H1 (cell line): ENCODE data around the gene ZNF775. TPM values are rescaled to one million over a fixed set of nuclear protein-coding genes. Genes with fewer than 3 reads are reported as not detected.

ENCODE experiments used
- CTCF ChIA-PET: fragments of 300-600 bp; sonication (Branson Sonifier 250); formaldehyde crosslinking; loops from one replicate; lab custom pipeline; 2021; ENCODE audit not compliant: partially characterized antibody; lab: Charles Lee
- POLR2A ChIA-PET: fragments of 300-600 bp; sonication (Branson Sonifier 250); formaldehyde crosslinking; loops from one replicate; lab custom pipeline; 2021; ENCODE audit warnings: inconsistent platforms; ENCODE audit not compliant: partially characterized antibody; lab: Charles Lee
- DNase-seq, 2 experiments: peaks; one replicate each; pipeline versions ENCODE4 v3.0.0 to v3.0.0-alpha.2; 2010 to 2022; ENCODE audit warnings: low spot score in 2 of 2, low read depth in 1 of 2, mixed read lengths in 1 of 2
- FAIRE-seq: peaks from 2 replicates; lab custom pipeline; 2011; peaks lifted over from hg19 to GRCh38; lab: Jason Lieb, UNC
- H2AFZ ChIP-seq: 2 replicates; pipeline ENCODE4 v1.8.1; 2012; ENCODE audit warnings: low read length, inconsistent platforms
- H2AK5ac ChIP-seq: 2 replicates; pipeline ENCODE4 v1.6.1; 2013; ENCODE audit warnings: low read depth, low read length
- H2BK120ac ChIP-seq: replicated peaks from 2 replicates; pipeline ENCODE3; 2013; ENCODE audit warnings: low read depth, low read length, inconsistent platforms
- H2BK12ac ChIP-seq: 2 replicates; pipeline ENCODE4 v1.6.1; 2013; ENCODE audit warnings: low read depth, low read length
- H2BK15ac ChIP-seq: 2 replicates; pipeline ENCODE4 v1.6.1; 2013; ENCODE audit warnings: low read length
- H2BK20ac ChIP-seq: 2 replicates; pipeline ENCODE4 v1.6.1; 2013; ENCODE audit warnings: low read length
- H2BK5ac ChIP-seq: 2 replicates; pipeline ENCODE4 v1.6.1; 2013; ENCODE audit warnings: low read depth, low read length
- H3K14ac ChIP-seq: 2 replicates; pipeline ENCODE4 v1.6.1; 2013; ENCODE audit warnings: inconsistent platforms; ENCODE audit not compliant: insufficient read length
- H3K18ac ChIP-seq: 2 replicates; pipeline ENCODE4 v1.6.1; 2013; ENCODE audit warnings: low read length; ENCODE audit errors: extremely low read depth
- H3K23ac ChIP-seq: 2 replicates; pipeline ENCODE4 v1.6.1; 2013; ENCODE audit warnings: inconsistent platforms; ENCODE audit not compliant: insufficient read length
- H3K23me2 ChIP-seq: 2 replicates; pipeline ENCODE4 v1.6.1; 2013; ENCODE audit warnings: low read depth, low read length
- H3K27ac ChIP-seq: 2 replicates; pipeline ENCODE4 v1.6.1; 2011; ENCODE audit warnings: low read depth, low read length, inconsistent platforms
- H3K27me3 ChIP-seq, 4 experiments: replicated peaks in 1 of 4; 1 replicate in 1 of 4; 2 replicates in 3 of 4; pipeline versions ENCODE4 v1.6.1 to v1.8.1; 2011 to 2013; ENCODE audit warnings: low read length in 3 of 4, mild to moderate bottlenecking in 3 of 4, inconsistent platforms in 2 of 4, mixed read lengths in 2 of 4, moderate library complexity in 1 of 4; ENCODE audit not compliant: control insufficient read depth in 3 of 4, insufficient read depth in 3 of 4; ENCODE audit errors: extremely low read depth in 1 of 4
- H3K36me3 ChIP-seq, 4 experiments: 2 replicates each; pipeline versions ENCODE4 v1.6.1 to v1.8.1; 2011 to 2013; ENCODE audit warnings: mild to moderate bottlenecking in 4 of 4, low read length in 3 of 4, moderate library complexity in 2 of 4, control low read depth in 1 of 4, inconsistent platforms in 1 of 4; ENCODE audit not compliant: insufficient read depth in 4 of 4, control insufficient read depth in 2 of 4
- H3K4ac ChIP-seq: replicated peaks from 2 replicates; pipeline ENCODE3; 2013; ENCODE audit warnings: low read length, low read depth, mixed read lengths, inconsistent platforms; ENCODE audit not compliant: insufficient read length
- H3K4me1 ChIP-seq, 4 experiments: replicated peaks in 1 of 4; 1 replicate in 1 of 4; 2 replicates in 3 of 4; pipeline versions ENCODE4 v1.6.1 to v1.8.1; 2011 to 2013; ENCODE audit warnings: low read length in 3 of 4, inconsistent platforms in 2 of 4, mixed read lengths in 1 of 4; ENCODE audit not compliant: insufficient read depth in 4 of 4, control insufficient read depth in 3 of 4
- H3K4me2 ChIP-seq, 2 experiments: 2 replicates each; pipeline versions ENCODE4 v1.6.1 to v1.8.1; 2011 to 2013; ENCODE audit warnings: low read depth in 2 of 2, low read length in 2 of 2, control low read depth in 1 of 2, inconsistent platforms in 1 of 2, mild to moderate bottlenecking in 1 of 2; ENCODE audit not compliant: insufficient read depth in 1 of 2
- H3K4me3 ChIP-seq, 4 experiments: fragments of 200-600, 300-600 bp in 1 of 4; sonication (generic), shearing (Covaris generic), sonication (Bioruptor Twin) in 1 of 4; 2 replicates each; pipeline versions ENCODE4 v1.5.1 to v1.8.1; 2011 to 2016; ENCODE audit warnings: low read length in 4 of 4, low read depth in 3 of 4, control low read depth in 2 of 4, inconsistent platforms in 2 of 4, mild to moderate bottlenecking in 2 of 4, mixed read lengths in 1 of 4, moderate library complexity in 1 of 4; ENCODE audit not compliant: insufficient read depth in 2 of 4; ENCODE audit errors: extremely low read depth in 1 of 4
- H3K56ac ChIP-seq: replicated peaks from 2 replicates; pipeline ENCODE3; 2013; ENCODE audit warnings: low read depth, mild to moderate bottlenecking, mixed read lengths, low read length, inconsistent platforms; ENCODE audit not compliant: insufficient read length
- H3K79me1 ChIP-seq: 2 replicates; pipeline ENCODE4 v1.6.1; 2013; ENCODE audit warnings: low read depth, low read length, control low read depth
- H3K79me2 ChIP-seq, 2 experiments: 2 replicates each; pipeline versions ENCODE4 v1.6.1 to v1.8.1; 2012 to 2013; ENCODE audit warnings: low read length in 2 of 2, mild to moderate bottlenecking in 2 of 2, inconsistent platforms in 1 of 2; ENCODE audit not compliant: insufficient read depth in 2 of 2, control insufficient read depth in 1 of 2
- H3K9ac ChIP-seq, 4 experiments: replicated peaks in 1 of 4; 1 replicate in 1 of 4; 2 replicates in 3 of 4; pipeline versions ENCODE4 v1.6.1 to v1.8.1; 2011 to 2013; ENCODE audit warnings: low read depth in 3 of 4, low read length in 3 of 4, control low read depth in 2 of 4, mild to moderate bottlenecking in 2 of 4, moderate library complexity in 2 of 4, inconsistent platforms in 1 of 4; ENCODE audit errors: extremely low read depth in 1 of 4
- H3K9me3 ChIP-seq, 2 experiments: 2 replicates each; pipeline versions ENCODE4 v1.6.1 to v1.8.1; 2012 to 2013; ENCODE audit warnings: mild to moderate bottlenecking in 2 of 2, moderate library complexity in 2 of 2, control low read depth in 1 of 2, inconsistent platforms in 1 of 2, low read depth in 1 of 2, low read length in 1 of 2, mixed read lengths in 1 of 2; ENCODE audit not compliant: insufficient read depth in 2 of 2
- H4K20me1 ChIP-seq, 2 experiments: replicated peaks in 1 of 2; 2 replicates each; pipeline versions ENCODE3 to v1.8.1; 2011 to 2013; ENCODE audit warnings: inconsistent platforms in 2 of 2, low read length in 2 of 2, mild to moderate bottlenecking in 1 of 2; ENCODE audit not compliant: insufficient read depth in 2 of 2, control insufficient read depth in 1 of 2
- H4K5ac ChIP-seq: 2 replicates; pipeline ENCODE4 v1.6.1; 2013; ENCODE audit warnings: low read length, low read depth, mixed read lengths, inconsistent platforms; ENCODE audit not compliant: insufficient read length
- H4K8ac ChIP-seq: 2 replicates; pipeline ENCODE4 v1.8.0; 2013; ENCODE audit warnings: mild to moderate bottlenecking, moderate library complexity, low read length, inconsistent platforms; ENCODE audit not compliant: insufficient read depth; ENCODE audit errors: extremely low read depth
- H4K91ac ChIP-seq: replicated peaks from 2 replicates; pipeline ENCODE3; 2013; ENCODE audit warnings: low read length, mixed read lengths, inconsistent platforms; ENCODE audit not compliant: insufficient read length
- BACH1 ChIP-seq: IDR thresholded peaks from 2 replicates; pipeline ENCODE4 v1.6.1; 2012; ENCODE audit warnings: low read length, improper control_type of control experiment
- CEBPB ChIP-seq: IDR thresholded peaks from 2 replicates; pipeline ENCODE4 v1.6.1; 2012; ENCODE audit warnings: low read depth, low read length
- CREB1 ChIP-seq: IDR thresholded peaks from 2 replicates; pipeline ENCODE4 v1.6.1; 2012; ENCODE audit warnings: inconsistent platforms
- CTBP2 ChIP-seq: IDR thresholded peaks from 2 replicates; pipeline ENCODE4 v1.7.0; 2011; ENCODE audit warnings: borderline replicate concordance, mild to moderate bottlenecking, moderate library complexity, mixed read lengths, low read length; ENCODE audit not compliant: insufficient read depth, insufficient read length
- EGR1 ChIP-seq: IDR thresholded peaks from 2 replicates; pipeline ENCODE4 v1.6.1; 2011; ENCODE audit warnings: low read depth, low read length, borderline replicate concordance
- GABPA ChIP-seq: IDR thresholded peaks from 2 replicates; pipeline ENCODE4 v1.6.1; 2011; ENCODE audit warnings: mild to moderate bottlenecking, low read length, moderate library complexity, borderline replicate concordance; ENCODE audit not compliant: insufficient read depth
- GTF2F1 ChIP-seq: IDR thresholded peaks from 2 replicates; pipeline ENCODE4 v1.6.1; 2012; ENCODE audit warnings: low read depth, low read length, improper control_type of control experiment, borderline replicate concordance
- KDM1A ChIP-seq: fragments of 200-600, 300-600 bp; sonication (generic); IDR thresholded peaks from 2 replicates; pipeline ENCODE4 v1.7.1; 2016; ENCODE audit warnings: mild to moderate bottlenecking, low read length, borderline replicate concordance
- KDM5A ChIP-seq: fragments of 200-600 bp; IDR thresholded peaks from 2 replicates; pipeline ENCODE4 v1.7.1; 2012; ENCODE audit warnings: mild to moderate bottlenecking, low read length, inconsistent platforms, mixed read lengths
- RBBP5 ChIP-seq: IDR thresholded peaks from 2 replicates; pipeline ENCODE4 v1.7.1; 2012; ENCODE audit warnings: low read depth, mild to moderate bottlenecking, inconsistent platforms, low read length, moderate library complexity, borderline replicate concordance
- SIX5 ChIP-seq: IDR thresholded peaks from 2 replicates; pipeline ENCODE4 v1.6.1; 2011; ENCODE audit warnings: mild to moderate bottlenecking, low read depth, low read length
- SP4 ChIP-seq: IDR thresholded peaks from 2 replicates; pipeline ENCODE4 v1.6.1; 2012; ENCODE audit warnings: low read length, inconsistent platforms
- WGBS, 2 experiments: shearing (Covaris generic) in 1 of 2; methylation state at CpG; one replicate each; pipeline versions ENCODE4 v1.1.6 to v1.1.7; 2013 to 2015; ENCODE audit warnings: low lambda C conversion rate in 2 of 2, mixed read lengths in 2 of 2, inconsistent platforms in 1 of 2, low coverage in 1 of 2, missing lambda C conversion rate in 1 of 2; ENCODE audit not compliant: insufficient replicate concordance in 2 of 2, insufficient coverage in 1 of 2, insufficient read length in 1 of 2; ENCODE audit errors: extremely low coverage in 1 of 2, missing lambda C conversion rate in 1 of 2; 5-methylcytosine and 5-hydroxymethylcytosine counted together
- polyA plus RNA-seq, 7 experiments: library from polyadenylated mRNA; depleted of rRNA in 3 of 7; stranded (reverse) in 5 of 7; unstranded in 2 of 7; fragments of >200 nt in 5 of 7; fragments of 200-250 nt in 2 of 7; gene quantifications; 1 replicate in 5 of 7; 2 replicates in 1 of 7; 4 replicates in 1 of 7; pipeline versions ENCODE4 v1.2.1 to v1.2.3, GENCODE V29; 2011 to 2013; ENCODE audit warnings: missing spikeins in 2 of 7, mixed read lengths in 2 of 7
- total RNA-seq: library from RNA; stranded (reverse); fragmentation: NEBNext Ultra II Directional; extraction: Animal tissue kit (Norgen Biotek cat#: 25700); gene quantifications from 2 replicates; pipeline ENCODE4 v1.2.1, GENCODE V29; 2021

ZNF775 gene
- total and polyA plus RNA-seq, 2 of the 8 experiments (the other 6 are each of a cell fraction or from before 2014, with no cell fraction given) = 13.6 to 21.5 TPM

- Histone ChIP-seq H4K8ac (no peak overlapping the region; the same call in 1 of the 2 replicates), H3K27me3 (0 out of 7 replicates have a peak, but pooled peaks cover 0 to 2% (median 0%) of the 10 kb centered on the region in 4 experiments), H2BK20ac (peak overlapping the region; percentile 93), H2BK15ac (peak overlapping the region; percentile 88; the same call in 1 of the 2 replicates), H3K23ac (no peak overlapping the region), H4K5ac (peak overlapping the region; percentile 56), H3K79me1 (peaks cover 2% of the 10 kb centered on the region; the same call in 1 of the 2 replicates), H2BK120ac (peak overlapping the region; percentile 79), H3K23me2 (no peaks in the 10 kb centered on the region), H4K91ac (peak overlapping the region; percentile 96), H2AFZ (no peak overlapping the region), H3K27ac (peak overlapping the region; percentile 32; the same call in 1 of the 2 replicates), H3K4me3 (no peak overlapping the region), H2BK12ac (peak overlapping the region; percentile 98; the same call in 1 of the 2 replicates), H3K9me3 (no peaks in the 10 kb centered on the region), H3K4ac (peak overlapping the region; percentile 41), H3K4me1 (peaks cover 11 to 31% (median 21%) of the 10 kb centered on the region in 4 experiments), H2AK5ac (peak overlapping the region; percentile 69; the same call in 1 of the 2 replicates), H3K4me2 (peak overlapping the region in 1 of 2 experiments; percentile 56; a peak in 2 of 4 replicates), H3K9ac (no peak overlapping the region), H3K56ac (no peak overlapping the region), H2BK5ac (peak overlapping the region; percentile 96), H4K20me1 (no peaks in the 10 kb centered on the region), H3K14ac (no peak overlapping the region), H3K36me3 (peaks cover 5 to 12% (median 8%) of the 10 kb centered on the region in 4 experiments; a peak in 7 of 8 replicates), H3K18ac (peak overlapping the region; percentile 97), H3K79me2 (peaks cover 0 to 7% of the 10 kb centered on the region in 2 experiments; a peak in 1 of 4 replicates)
- WGBS, 2 experiments = 94% methylated on average over 19 of the region's 19 CpGs; no CpG with 5 or more reads in 1 of the 2 experiments
- DNase-seq (no peak), FAIRE-seq (no peak)
- ChIA-PET POLR2A (interaction anchor here (0.7 to 2.3 kb wide), 15 partner anchors 9 to 101 kb away, joined by 3 to 22 read pairs (median 6); partner anchors contain the start of genes RARRES2 and REPIN1), CTCF (interaction anchor here (0.6 to 1.9 kb wide), 6 partner anchors 9 to 92 kb away, joined by 3 to 8 read pairs (median 4); no protein-coding TSS in a partner anchor)
- TF ChIP-seq RBBP5 (no peak), BACH1 (no peak), KDM1A (no peak), EGR1 (no peak), KDM5A (no peak), SP4 (no peak), CEBPB (no peak), CTBP2 (no peak), GTF2F1 (no peak), SIX5 (no peak), GABPA (no peak), CREB1 (no peak)
Measured at GRCh38 chr7:150330211-150330885, 48.8 kb upstream of the ZNF775 start.
